Loucy (cell line): ENCODE results near the gene UGT1A1.

ENCODE experiments used
- H2AFZ ChIP-seq: fragments of 200-600 bp; sonication (generic); 2 replicates; pipeline ENCODE4 v1.6.0; 2016; ENCODE audit warnings: antibody characterized with exemption, mild to moderate bottlenecking, low read length, moderate library complexity
- H3F3A ChIP-seq: fragments of 200-600 bp; 2 replicates; pipeline ENCODE4 v1.6.0; 2016; ENCODE audit warnings: antibody characterized with exemption, low read depth, mild to moderate bottlenecking
- H3K27me3 ChIP-seq: fragments of 200-600 bp; sonication (generic); 2 replicates; pipeline ENCODE4 v1.6.1; 2014; ENCODE audit warnings: low read length, mild to moderate bottlenecking; ENCODE audit not compliant: insufficient read depth, poor library complexity, severe bottlenecking
- H3K36me3 ChIP-seq: fragments of 200-600 bp; sonication (generic); 2 replicates; pipeline ENCODE4 v1.6.1; 2016; ENCODE audit warnings: low read length; ENCODE audit not compliant: insufficient read depth
- H3K4me1 ChIP-seq: fragments of 200-600 bp; sonication (generic); 2 replicates; pipeline ENCODE4 v1.5.1; 2014; ENCODE audit warnings: low read length, mild to moderate bottlenecking; ENCODE audit not compliant: insufficient read depth, poor library complexity, severe bottlenecking
- H3K4me2 ChIP-seq: fragments of 200-600 bp; sonication (generic); 2 replicates; pipeline ENCODE4 v1.6.0; 2014; ENCODE audit warnings: antibody characterized with exemption, low read length, low read depth, mild to moderate bottlenecking; ENCODE audit not compliant: poor library complexity, severe bottlenecking
- H3K4me3 ChIP-seq: fragments of 200-600 bp; sonication (generic); 2 replicates; pipeline ENCODE4 v1.5.1; 2014; ENCODE audit warnings: low read length, mild to moderate bottlenecking, mixed read lengths; ENCODE audit not compliant: poor library complexity, severe bottlenecking
- H3K79me2 ChIP-seq: fragments of 200-600 bp; sonication (generic); 2 replicates; pipeline ENCODE4 v1.6.1; 2014; ENCODE audit warnings: low read length; ENCODE audit not compliant: insufficient read depth
- H3K9ac ChIP-seq: fragments of 200-600 bp; sonication (generic); 2 replicates; pipeline ENCODE4 v1.6.0; 2014; ENCODE audit warnings: mild to moderate bottlenecking, low read depth, low read length, moderate library complexity; ENCODE audit not compliant: poor library complexity, severe bottlenecking
- H3K9me2 ChIP-seq: fragments of 200-600 bp; sonication (generic); replicated peaks from 2 replicates; pipeline ENCODE4 v1.6.1; 2016; ENCODE audit warnings: low read depth, low read length, mixed read lengths
- H3K9me3 ChIP-seq: fragments of 200-600 bp; sonication (generic); 2 replicates; pipeline ENCODE4 v1.6.1; 2014; ENCODE audit warnings: mild to moderate bottlenecking, antibody characterized with exemption, low read length, low read depth; ENCODE audit not compliant: insufficient read depth
- H4K20me1 ChIP-seq: fragments of 200-600 bp; sonication (generic); 2 replicates; pipeline ENCODE4 v1.6.0; 2014; ENCODE audit warnings: antibody characterized with exemption, low read length, mild to moderate bottlenecking; ENCODE audit not compliant: insufficient read depth, poor library complexity, severe bottlenecking
- EZH2phosphoT487 ChIP-seq: fragments of 200-600 bp; IDR thresholded peaks from 2 replicates; pipeline ENCODE4 v1.6.1; 2018; ENCODE audit warnings: antibody characterized with exemption, mild to moderate bottlenecking, moderate library complexity, borderline replicate concordance
- TF ChIP-seq, protein P1 (sequence below): fragments of 200-600 bp; sonication (generic); conservative IDR thresholded peaks from 2 replicates; pipeline ENCODE4 v1.5.1; 2014; ENCODE audit warnings: mild to moderate bottlenecking, antibody characterized with exemption, low read length

The UGT1A1 gene

DNA sequence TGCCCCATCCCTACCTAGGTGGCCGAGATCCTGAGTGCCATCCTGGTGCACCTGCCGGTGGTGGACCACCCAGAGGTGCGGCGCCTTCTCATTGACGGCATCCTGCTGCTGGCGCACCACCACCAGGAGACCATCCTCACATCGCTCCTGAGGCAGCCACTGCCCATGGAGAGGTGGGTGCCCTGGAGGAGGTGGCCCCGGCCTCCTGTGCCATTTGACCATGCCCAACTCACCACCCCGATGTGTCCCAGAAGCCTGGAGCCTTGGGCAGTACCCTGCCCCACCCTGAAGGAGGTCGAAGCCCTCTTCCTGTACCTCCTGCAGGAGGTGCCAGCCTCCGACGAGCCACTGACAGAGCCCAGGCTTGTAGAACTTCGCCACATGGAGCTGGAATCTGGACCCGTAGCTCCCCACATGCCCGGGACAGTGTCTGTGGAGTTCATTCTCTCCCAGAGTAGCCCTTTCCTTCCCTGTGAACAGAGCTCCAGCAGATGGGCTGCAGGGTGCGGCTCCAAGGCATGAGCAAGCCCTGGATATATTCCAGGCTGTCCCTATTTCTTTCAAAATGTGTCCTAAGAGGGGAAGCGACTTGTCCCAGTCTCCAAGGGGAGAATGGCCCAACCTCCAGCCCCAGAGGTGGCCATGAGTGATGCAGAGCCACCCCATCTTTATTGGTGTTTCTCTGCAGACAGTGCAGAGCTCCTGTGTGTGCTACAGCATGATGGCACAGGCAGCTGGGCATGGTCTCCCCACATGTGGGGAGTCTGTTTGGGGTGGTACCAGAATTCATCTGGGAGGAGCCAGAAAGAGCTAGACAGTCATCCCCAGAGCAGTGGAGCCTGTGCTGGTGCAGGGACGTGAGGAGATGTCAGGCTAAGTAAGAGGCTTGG, 60.1 kb downstream of the UGT1A1 start:
- Histone ChIP-seq H3F3A (no peaks in the 10 kb centered on the region), H3K4me1 (no peaks in the 10 kb centered on the region)

DNA sequence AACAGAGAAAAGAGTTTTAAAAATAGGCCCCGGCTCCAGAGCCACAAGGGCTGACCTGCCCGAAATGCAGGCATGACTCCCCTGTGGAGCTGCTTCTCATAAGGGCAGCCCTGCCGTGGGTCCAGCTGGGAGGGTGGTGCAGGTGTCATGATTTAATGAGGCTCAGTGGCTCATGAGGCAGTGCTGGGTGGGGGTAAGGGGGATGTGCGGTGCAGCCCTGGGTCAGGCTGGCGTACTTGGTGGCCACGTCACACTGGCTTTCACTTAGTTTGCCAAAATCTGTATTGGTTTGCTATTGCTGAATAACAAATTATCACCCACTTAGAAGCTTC, 60.7 kb downstream of the UGT1A1 start:
- H3K4me2 ChIP-seq: no peak overlapping the region
- H3K27me3 ChIP-seq: no peaks in the 10 kb centered on the region
- H2AFZ ChIP-seq: no peak overlapping the region
- H3K4me3 ChIP-seq: no peak overlapping the region
- no peak for TF ChIP-seq EZH2phosphoT487
- TF ChIP-seq, protein P1, sequence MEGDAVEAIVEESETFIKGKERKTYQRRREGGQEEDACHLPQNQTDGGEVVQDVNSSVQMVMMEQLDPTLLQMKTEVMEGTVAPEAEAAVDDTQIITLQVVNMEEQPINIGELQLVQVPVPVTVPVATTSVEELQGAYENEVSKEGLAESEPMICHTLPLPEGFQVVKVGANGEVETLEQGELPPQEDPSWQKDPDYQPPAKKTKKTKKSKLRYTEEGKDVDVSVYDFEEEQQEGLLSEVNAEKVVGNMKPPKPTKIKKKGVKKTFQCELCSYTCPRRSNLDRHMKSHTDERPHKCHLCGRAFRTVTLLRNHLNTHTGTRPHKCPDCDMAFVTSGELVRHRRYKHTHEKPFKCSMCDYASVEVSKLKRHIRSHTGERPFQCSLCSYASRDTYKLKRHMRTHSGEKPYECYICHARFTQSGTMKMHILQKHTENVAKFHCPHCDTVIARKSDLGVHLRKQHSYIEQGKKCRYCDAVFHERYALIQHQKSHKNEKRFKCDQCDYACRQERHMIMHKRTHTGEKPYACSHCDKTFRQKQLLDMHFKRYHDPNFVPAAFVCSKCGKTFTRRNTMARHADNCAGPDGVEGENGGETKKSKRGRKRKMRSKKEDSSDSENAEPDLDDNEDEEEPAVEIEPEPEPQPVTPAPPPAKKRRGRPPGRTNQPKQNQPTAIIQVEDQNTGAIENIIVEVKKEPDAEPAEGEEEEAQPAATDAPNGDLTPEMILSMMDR: no peak
- H3K36me3 ChIP-seq: no peaks in the 10 kb centered on the region
- H4K20me1 ChIP-seq: no peaks in the 10 kb centered on the region
- H3K9me3 ChIP-seq: no peaks in the 10 kb centered on the region
- no peaks in the 10 kb centered on the region for H3K9me2 ChIP-seq
- H3K4me1 ChIP-seq: no peaks in the 10 kb centered on the region
- no peaks in the 10 kb centered on the region for H3K79me2 ChIP-seq
- no peaks in the 10 kb centered on the region for H3F3A ChIP-seq
- H3K9ac ChIP-seq: no peak overlapping the region

More for the DNA sequence above, 60.1 kb downstream of the UGT1A1 start:
- H3K9me2 ChIP-seq: no peaks in the 10 kb centered on the region
- H3K4me2 ChIP-seq: no peak overlapping the region
- TF ChIP-seq, protein P1: no peak
- TF ChIP-seq EZH2phosphoT487: no peak
- no peaks in the 10 kb centered on the region for H3K27me3 ChIP-seq
- H3K9me3 ChIP-seq: no peaks in the 10 kb centered on the region
- H3K9ac ChIP-seq: no peak overlapping the region
- H3K79me2 ChIP-seq: no peaks in the 10 kb centered on the region
- no peak overlapping the region for H2AFZ ChIP-seq
- H3K36me3 ChIP-seq: no peaks in the 10 kb centered on the region
- no peaks in the 10 kb centered on the region for H4K20me1 ChIP-seq
- no peak overlapping the region for H3K4me3 ChIP-seq

DNA sequence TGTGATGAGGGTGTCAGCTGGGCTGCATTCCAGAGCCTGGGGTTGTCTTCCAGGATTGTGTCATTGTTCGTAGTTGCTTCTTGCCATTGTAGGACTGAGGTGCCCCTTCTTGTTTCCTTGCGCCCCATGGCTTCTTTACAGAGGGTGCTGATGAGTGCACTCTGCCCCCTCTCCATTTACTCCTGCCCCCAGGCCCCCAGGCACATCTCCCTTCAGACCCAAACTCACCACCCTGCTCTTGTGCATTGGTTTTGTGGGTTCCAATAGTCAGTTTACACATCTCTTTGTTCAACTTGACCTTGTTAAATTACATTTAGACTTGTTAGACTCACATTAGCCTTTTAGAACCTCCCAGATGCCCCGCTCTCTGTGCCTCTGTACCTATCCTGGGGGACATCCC, 61.1 kb downstream of the UGT1A1 start:
- no peak overlapping the region for H3K9ac ChIP-seq
- H2AFZ ChIP-seq: no peak overlapping the region
- no peak overlapping the region for H3K4me3 ChIP-seq
- H3K27me3 ChIP-seq: no peaks in the 10 kb centered on the region
- no peaks in the 10 kb centered on the region for H3F3A ChIP-seq
- no peaks in the 10 kb centered on the region for H3K9me3 ChIP-seq
- H3K4me1 ChIP-seq: no peaks in the 10 kb centered on the region
- H4K20me1 ChIP-seq: no peaks in the 10 kb centered on the region
- no peaks in the 10 kb centered on the region for H3K36me3 ChIP-seq
- no peaks in the 10 kb centered on the region for H3K9me2 ChIP-seq
- no peak overlapping the region for H3K4me2 ChIP-seq
- TF ChIP-seq, protein P1: no peak
- no peak for TF ChIP-seq EZH2phosphoT487
- no peaks in the 10 kb centered on the region for H3K79me2 ChIP-seq
